Psoas muscle (tissue), 8 donors: ENCODE data around the gene EXD3. TPM values are rescaled to one million over a fixed set of nuclear protein-coding genes. Genes with fewer than 3 reads are reported as not detected.

Experiments
- ATAC-seq, 4 donors: fragments of 200-7000 bp; cut with Tn5 transposase; one replicate each; pipeline ENCODE4 v1.9.1; 2020; ENCODE audit warnings: moderate library complexity in 3 of 4, mild to moderate bottlenecking in 2 of 4
- DNase-seq, 2 donors: peaks; one replicate each; pipeline ENCODE4 v3.0.0-alpha.2; 2020
- H3K27ac ChIP-seq: fragments of 200-600 bp; one replicate; pipeline ENCODE4 v1.8.0; 2022
- H3K27me3 ChIP-seq, 3 donors: fragments of 200-600 bp in 1 of 3; one replicate each; pipeline versions ENCODE4 v1.6.1 to v1.8.0; 2013 to 2022; ENCODE audit warnings: low read length in 2 of 3, mild to moderate bottlenecking in 2 of 3, moderate library complexity in 1 of 3; ENCODE audit not compliant: insufficient read depth in 3 of 3
- H3K36me3 ChIP-seq, 2 donors: fragments of 200-600 bp in 1 of 2; one replicate each; pipeline versions ENCODE4 v1.6.1 to v1.8.0; 2013 to 2022; ENCODE audit warnings: low read depth in 1 of 2, mild to moderate bottlenecking in 1 of 2, moderate library complexity in 1 of 2; ENCODE audit not compliant: insufficient read depth in 1 of 2
- H3K4me1 ChIP-seq: fragments of 200-600 bp; one replicate; pipeline ENCODE4 v1.8.0; 2022
- H3K4me3 ChIP-seq: fragments of 200-600 bp; one replicate; pipeline ENCODE4 v1.8.0; 2022; ENCODE audit warnings: mild to moderate bottlenecking
- H3K9me3 ChIP-seq: fragments of 200-600 bp; one replicate; pipeline ENCODE4 v1.8.0; 2022
- WGBS, 3 donors: extraction: QIAGEN DNeasy Blood & Tissue Kit; methylation state at CpG; one replicate each; pipeline versions ENCODE4 v1.1.6 to v1.1.7; 2013; 5-methylcytosine and 5-hydroxymethylcytosine counted together
- intact Hi-C, 2 donors: fragments of 100-400 bp; cut with DNase I; formaldehyde crosslinking; loops; one replicate each; pipeline versions ENCODE4 v1.11.0 to v1.14.2; 2022
- polyA plus RNA-seq, 3 donors: library from polyadenylated mRNA; stranded (reverse); fragments of 200-250 nt; gene quantifications; one replicate each; pipeline ENCODE4 v1.2.3, GENCODE V29; 2013
- total RNA-seq, 4 donors: library from RNA; stranded (reverse); fragmentation: NEBNext Ultra II Directional in 2 of 4; extraction: Animal tissue kit (Norgen Biotek cat#: 25700) in 2 of 4; gene quantifications; one replicate each; pipeline versions ENCODE4 v1.2.1 to v1.2.4, GENCODE V29; 2021 to 2023
- TF ChIP-seq, protein P1 (sequence below): fragments of 200-600 bp; IDR thresholded peaks from one replicate; pipeline ENCODE4 v1.8.0; 2022; ENCODE audit warnings: antibody characterized with exemption
- donor health status: healthy with polysubstance abuse.
- donor health status: DM: no; HTN: no; CAD: no; lungs with moderate emphysema.
- donor health status: Bipolar disorder and iron deficiency.
- donor health status: healthy.
- donor health status: DM: yes; HTN: yes; CAD: no.
- donor health status: DM: no; HTN: no; CAD: no.
- donor health status: DM: no; HTN: no; CAD: no.
- donor health status: DM: yes; HTN: yes; CAD: no.

Gene EXD3
- total and polyA plus RNA-seq, 7 donors = 5.7 to 11.2 (median 9.4) TPM

DNA sequence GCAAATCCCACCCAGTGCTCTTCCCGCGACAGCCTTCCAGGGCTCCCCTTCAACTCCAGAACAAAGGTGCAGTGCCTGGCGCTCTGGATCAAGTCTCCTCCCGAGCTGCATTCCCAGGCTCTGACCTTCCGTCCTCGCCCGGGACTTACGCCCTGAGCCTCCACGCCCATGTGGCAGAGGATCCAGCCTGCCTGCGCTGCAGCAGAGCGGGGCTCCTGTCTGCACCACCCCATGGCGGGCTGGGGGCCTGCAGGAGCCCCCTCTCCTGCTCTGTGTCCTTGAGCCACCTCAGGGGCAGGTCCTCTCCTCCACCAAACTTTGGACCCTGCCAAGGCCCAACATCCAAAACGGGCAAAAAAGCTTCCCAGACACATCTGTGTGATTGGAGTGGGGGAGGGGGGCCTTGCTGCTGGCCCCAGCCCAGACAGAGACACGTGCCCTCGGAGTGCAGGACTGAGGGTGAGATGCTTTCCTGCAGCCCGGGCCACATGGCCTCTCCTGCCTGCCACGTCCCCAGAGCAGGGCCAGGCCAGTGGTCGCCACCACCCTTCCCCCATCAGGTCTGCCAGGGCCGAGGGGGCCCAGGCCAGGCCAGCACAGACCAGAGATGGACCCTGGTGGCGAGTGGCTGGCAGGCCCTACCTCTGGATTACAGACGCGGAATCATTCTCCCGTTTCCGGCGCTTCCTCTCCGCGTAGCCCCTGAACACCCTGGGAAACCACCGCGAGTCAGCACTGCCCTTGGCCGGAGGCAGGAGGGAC lies 31.8 kb upstream of the EXD3 start:
- no peak overlapping the region for H3K27ac ChIP-seq
- no peaks in the 10 kb centered on the region for H3K27me3 ChIP-seq
- intact Hi-C loops = no loop called here
- H3K9me3 ChIP-seq = no peaks in the 10 kb centered on the region
- H3K36me3 ChIP-seq = peaks cover 0 to 36% of the 10 kb centered on the region in 2 donors
- H3K4me3 ChIP-seq = peak overlapping the region; percentile 55
- H3K4me1 ChIP-seq = peaks cover 8% of the 10 kb centered on the region
- peak; percentile 26 to 61 for DNase-seq
- 70 to 71% (median 71%) methylated on average over 27 to 30 of the region's 30 CpGs for WGBS, 3 donors
- TF ChIP-seq, protein P1, sequence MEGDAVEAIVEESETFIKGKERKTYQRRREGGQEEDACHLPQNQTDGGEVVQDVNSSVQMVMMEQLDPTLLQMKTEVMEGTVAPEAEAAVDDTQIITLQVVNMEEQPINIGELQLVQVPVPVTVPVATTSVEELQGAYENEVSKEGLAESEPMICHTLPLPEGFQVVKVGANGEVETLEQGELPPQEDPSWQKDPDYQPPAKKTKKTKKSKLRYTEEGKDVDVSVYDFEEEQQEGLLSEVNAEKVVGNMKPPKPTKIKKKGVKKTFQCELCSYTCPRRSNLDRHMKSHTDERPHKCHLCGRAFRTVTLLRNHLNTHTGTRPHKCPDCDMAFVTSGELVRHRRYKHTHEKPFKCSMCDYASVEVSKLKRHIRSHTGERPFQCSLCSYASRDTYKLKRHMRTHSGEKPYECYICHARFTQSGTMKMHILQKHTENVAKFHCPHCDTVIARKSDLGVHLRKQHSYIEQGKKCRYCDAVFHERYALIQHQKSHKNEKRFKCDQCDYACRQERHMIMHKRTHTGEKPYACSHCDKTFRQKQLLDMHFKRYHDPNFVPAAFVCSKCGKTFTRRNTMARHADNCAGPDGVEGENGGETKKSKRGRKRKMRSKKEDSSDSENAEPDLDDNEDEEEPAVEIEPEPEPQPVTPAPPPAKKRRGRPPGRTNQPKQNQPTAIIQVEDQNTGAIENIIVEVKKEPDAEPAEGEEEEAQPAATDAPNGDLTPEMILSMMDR = no peak
- no peak for ATAC-seq

DNA sequence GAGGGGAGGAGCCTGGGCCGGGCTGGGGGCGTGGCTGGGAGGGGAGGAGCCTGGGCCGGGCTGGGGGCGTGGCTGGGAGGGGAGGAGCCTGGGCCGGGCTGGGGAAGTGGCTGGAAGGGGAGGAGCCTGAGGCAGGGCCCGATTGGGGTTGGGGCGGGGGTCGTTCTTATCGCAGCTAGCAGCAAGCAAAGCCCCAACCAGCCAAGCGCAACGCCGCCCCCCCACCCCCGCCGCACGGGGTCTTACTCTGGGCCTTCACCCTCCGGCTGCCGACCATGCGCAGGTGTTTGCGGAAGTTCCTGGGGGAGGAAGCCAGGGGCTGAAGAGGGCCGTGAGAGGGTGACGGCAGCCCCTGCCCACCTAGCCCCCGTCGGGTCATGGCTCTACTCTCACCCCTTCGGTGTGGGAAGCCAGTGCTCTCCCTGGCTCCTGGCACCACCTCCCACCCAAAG lies 31.2 kb upstream of the EXD3 start:
- DNase-seq = peak; percentile 68 to 81
- no peak overlapping the region for H3K27ac ChIP-seq
- ATAC-seq = peak; percentile 12 to 55 (median 28)
- peaks cover 5% of the 10 kb centered on the region for H3K4me1 ChIP-seq
- 35 to 50% (median 44%) methylated on average over 10 to 23 of the region's 24 CpGs for WGBS, 3 donors
- no peaks in the 10 kb centered on the region for H3K9me3 ChIP-seq
- H3K36me3 ChIP-seq = peaks cover 0 to 42% of the 10 kb centered on the region in 2 donors
- intact Hi-C loops = no loop called here
- TF ChIP-seq, protein P1 = no peak
- no peaks in the 10 kb centered on the region for H3K27me3 ChIP-seq
- H3K4me3 ChIP-seq = peak overlapping the region; percentile 55

DNA sequence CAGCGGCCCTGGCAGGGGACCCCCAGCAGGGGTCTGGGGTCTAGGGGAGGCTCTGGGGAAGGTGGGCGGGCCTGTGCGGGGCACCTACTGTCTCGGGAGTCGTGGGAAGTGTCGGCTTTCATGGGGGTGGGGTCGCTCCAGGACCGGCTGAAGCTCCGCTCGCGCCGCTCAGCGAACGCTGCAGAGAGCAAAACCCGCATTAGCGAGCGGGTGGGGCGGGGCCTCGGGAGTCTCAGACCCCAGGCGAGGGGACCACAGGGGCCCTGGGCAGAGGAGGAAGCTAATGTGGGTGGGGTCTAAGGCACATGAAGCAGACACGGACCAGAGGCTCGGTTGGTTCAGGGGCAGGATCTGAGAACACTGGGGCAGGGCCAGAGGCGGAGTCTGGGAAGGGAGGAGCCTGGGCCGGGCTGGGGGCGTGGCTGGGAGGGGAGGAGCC lies 30.7 kb upstream of the EXD3 start:
- DNase-seq (peak; percentile 73 to 87), ATAC-seq (peak; percentile 51 to 77 (median 68))
- no peak overlapping the region for H3K27ac ChIP-seq
- H3K4me1 ChIP-seq = peaks cover 4% of the 10 kb centered on the region
- TF ChIP-seq, protein P1 = no peak
- H3K27me3 ChIP-seq = no peaks in the 10 kb centered on the region
- intact Hi-C loops = no loop called here
- peak overlapping the region; percentile 24 for H3K4me3 ChIP-seq
- no peaks in the 10 kb centered on the region for H3K9me3 ChIP-seq
- 48 to 56% (median 50%) methylated on average over 23 to 25 of the region's 25 CpGs for WGBS, 3 donors
- H3K36me3 ChIP-seq = peaks cover 0 to 47% of the 10 kb centered on the region in 2 donors

DNA sequence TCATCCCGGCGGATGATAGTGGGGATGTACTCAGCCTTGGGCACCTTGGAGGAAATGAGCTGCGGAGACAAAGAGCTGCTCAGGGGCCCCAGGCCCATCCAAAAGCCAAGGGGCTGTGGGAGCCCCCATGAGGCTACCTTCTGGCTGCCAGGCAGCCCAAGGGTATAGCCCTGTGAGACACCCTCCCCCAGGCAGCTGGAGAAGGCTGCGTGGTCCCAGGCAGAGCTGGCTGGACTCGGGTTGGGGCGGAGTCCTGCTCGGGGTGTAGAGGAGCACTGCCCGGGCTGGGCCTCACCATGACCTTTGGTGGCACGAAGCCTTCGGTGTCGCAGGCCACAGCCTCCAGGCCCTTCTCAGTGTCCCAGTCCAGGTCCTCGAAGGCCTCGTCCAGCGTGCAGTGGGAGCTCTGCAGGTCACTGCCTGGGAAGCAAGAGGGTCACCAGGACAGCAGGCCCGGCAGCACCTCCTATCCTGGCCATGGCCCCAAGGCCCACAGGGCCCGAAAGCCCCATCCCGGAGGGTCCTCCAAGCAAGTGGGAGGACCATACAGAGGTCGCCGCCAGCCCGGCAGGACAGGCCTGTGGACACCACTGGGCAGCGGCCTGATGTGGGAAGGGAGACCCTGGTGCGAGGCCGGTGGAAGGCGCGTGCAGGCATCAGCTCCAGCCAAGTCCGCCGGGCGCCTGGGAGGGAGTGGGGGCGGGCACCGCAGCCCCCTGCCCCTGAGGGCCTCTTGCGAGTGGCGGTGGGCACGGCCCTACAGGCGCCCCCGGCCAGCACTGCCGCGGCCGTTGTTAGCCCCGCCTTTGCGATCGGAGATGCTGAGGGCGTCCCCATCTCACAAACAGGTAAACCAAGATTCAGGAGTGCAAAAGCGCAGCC lies 30.0 kb upstream of the EXD3 start:
- 86 to 91% (median 89%) methylated on average over 31 to 43 of the region's 43 CpGs for WGBS, 3 donors
- intact Hi-C loops = no loop called here
- Histone ChIP-seq H3K27ac (no peak overlapping the region), H3K4me1 (no peaks in the 10 kb centered on the region), H3K36me3 (peaks cover 0 to 51% of the 10 kb centered on the region in 2 donors), H3K9me3 (no peaks in the 10 kb centered on the region), H3K27me3 (no peaks in the 10 kb centered on the region), H3K4me3 (peak overlapping the region; percentile 24)
- ATAC-seq (peak in 1 of 4 donors; percentile 4), DNase-seq (peak; percentile 36 to 62)
- TF ChIP-seq, protein P1 = no peak
